Measurements from ENCODE around the gene TAS2R5. TPM values are rescaled to one million over a fixed set of nuclear protein-coding genes. Genes with fewer than 3 reads are reported as not detected.
"Not testable (repeated sequence)": the region's sequence is repeated elsewhere in the genome, so short reads cannot be mapped to it uniquely, and the experiment has no call there.

Gene TAS2R5
- total RNA-seq, 1 donor from 2014 or later: 3.9 TPM

DNA sequence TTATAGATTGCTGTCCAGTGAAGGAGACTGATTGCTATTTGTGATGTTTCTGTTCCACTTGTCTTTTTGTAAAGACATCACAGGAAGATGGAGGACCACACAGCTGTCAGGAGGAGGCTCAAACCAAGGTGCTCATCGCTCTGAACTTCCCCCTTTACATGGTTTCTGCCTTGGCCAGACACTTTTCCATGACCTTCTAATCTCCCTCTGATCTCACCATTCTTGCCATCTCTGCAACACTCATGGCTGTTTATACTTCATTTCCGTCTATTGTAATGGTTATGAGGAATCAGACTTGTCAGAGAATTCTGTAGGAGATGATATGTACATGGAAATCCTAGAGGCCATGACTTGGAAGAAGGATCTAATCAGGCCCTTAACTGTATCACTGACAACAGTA lies 1.7 kb upstream of the TAS2R5 start:
- Histone ChIP-seq H3F3A (ENCODE audit: low read depth) (no peaks in the 10 kb centered on the region), H3K27me3 (no peaks in the 10 kb centered on the region), H3K79me2 (ENCODE audit: low read depth) (no peaks in the 10 kb centered on the region), H3K4me1 (no peaks in the 10 kb centered on the region), H3K4me3 (no peak overlapping the region), H4K20me1 (ENCODE audit: low read depth) (no peaks in the 10 kb centered on the region), H3K36me3 (no peaks in the 10 kb centered on the region), H3K27ac (no peak overlapping the region), H2AFZ (replicated peaks) (no peak overlapping the region), H3K4me2 (no peak overlapping the region), H3K9ac (no peak overlapping the region), H3K9me3 (ENCODE audit: low read depth) (no peaks in the 10 kb centered on the region)
- no peaks in the 10 kb centered on the region for H3K9me3 Mint-ChIP-seq
- H3K36me3 Mint-ChIP-seq: peaks cover 4% of the 10 kb centered on the region
- H3K27me3 Mint-ChIP-seq (ENCODE audit: insufficient read depth, low read depth): no peaks in the 10 kb centered on the region
- no peaks in the 10 kb centered on the region for H3K4me1 Mint-ChIP-seq
- no peak for TF ChIP-seq EZH2 (IDR thresholded peaks at IDR 0.05)
- no peak for TF ChIP-seq CTCF (IDR thresholded peaks at IDR 0.05)
- no peak for TF ChIP-seq EZH2phosphoT487 (IDR thresholded peaks at IDR 0.05)
- H3K27ac Mint-ChIP-seq: no peak overlapping the region
- H3K4me3 Mint-ChIP-seq: no peak overlapping the region
- no peak for DNase-seq (ENCODE audit: low spot score)

- Histone ChIP-seq H3K4me3 (no peak overlapping the region), H3K9me3 (ENCODE audit: low read depth) (no peaks in the 10 kb centered on the region), H3K4me1 (no peaks in the 10 kb centered on the region), H4K20me1 (ENCODE audit: low read depth) (no peaks in the 10 kb centered on the region), H3K27ac (no peak overlapping the region), H3K9ac (no peak overlapping the region), H3K36me3 (no peaks in the 10 kb centered on the region), H3K4me2 (no peak overlapping the region), H3F3A (ENCODE audit: low read depth) (no peaks in the 10 kb centered on the region), H3K79me2 (ENCODE audit: low read depth) (no peaks in the 10 kb centered on the region), H3K27me3 (no peaks in the 10 kb centered on the region), H2AFZ (replicated peaks) (no peak overlapping the region)
- no peaks in the 10 kb centered on the region for H3K27me3 Mint-ChIP-seq (ENCODE audit: insufficient read depth, low read depth)
- TF ChIP-seq CTCF (IDR thresholded peaks at IDR 0.05): no peak
- TF ChIP-seq EZH2phosphoT487 (IDR thresholded peaks at IDR 0.05): no peak
- no peak for TF ChIP-seq EZH2 (IDR thresholded peaks at IDR 0.05)
- no peaks in the 10 kb centered on the region for H3K9me3 Mint-ChIP-seq
- no peaks in the 10 kb centered on the region for H3K4me1 Mint-ChIP-seq
- H3K4me3 Mint-ChIP-seq: no peak overlapping the region
- H3K27ac Mint-ChIP-seq: no peak overlapping the region
- DNase-seq (ENCODE audit: low spot score): no peak
- H3K36me3 Mint-ChIP-seq: peaks cover 4% of the 10 kb centered on the region
Measured at GRCh38 chr7:141792526-141792925, 2.5 kb downstream of the TAS2R5 start.

DNA sequence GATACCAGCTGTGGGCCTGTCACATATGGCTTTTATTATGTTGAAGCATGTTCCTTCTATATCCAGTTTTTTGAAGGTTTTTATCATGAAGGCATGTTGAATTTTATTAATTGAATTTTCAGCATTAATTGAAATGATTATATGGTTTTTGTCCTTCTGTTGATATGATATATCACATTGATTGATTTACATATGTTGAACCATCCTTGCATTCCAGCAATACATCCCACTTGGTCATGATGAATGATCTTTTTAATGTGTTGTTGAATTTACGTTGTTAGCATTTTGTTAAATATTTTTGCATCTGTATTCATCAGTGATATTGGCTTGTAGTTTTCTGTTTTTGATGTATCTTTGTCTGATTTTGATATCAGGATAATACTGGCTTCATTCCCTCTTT lies 30.1 kb downstream of the TAS2R5 start:
- no peak for TF ChIP-seq EZH2phosphoT487 (IDR thresholded peaks at IDR 0.05)
- TF ChIP-seq CTCF (IDR thresholded peaks at IDR 0.05): no peak
- TF ChIP-seq EZH2 (IDR thresholded peaks at IDR 0.05): no peak
- H3K4me2 ChIP-seq: no peak overlapping the region
- no peaks in the 10 kb centered on the region for H3K27me3 ChIP-seq
- H3K9me3 Mint-ChIP-seq: peaks cover 35% of the 10 kb centered on the region
- H4K20me1 ChIP-seq (ENCODE audit: low read depth): no peaks in the 10 kb centered on the region
- DNase-seq (ENCODE audit: low spot score): no peak
- no peaks in the 10 kb centered on the region for H3K4me1 Mint-ChIP-seq
- no peaks in the 10 kb centered on the region for H3K36me3 Mint-ChIP-seq
- no peak overlapping the region for H3K27ac Mint-ChIP-seq
- H3K4me3 Mint-ChIP-seq: no peak overlapping the region
- H3K9ac ChIP-seq: no peak overlapping the region
- H3K4me3 ChIP-seq: no peak overlapping the region
- H3F3A ChIP-seq (ENCODE audit: low read depth): no peaks in the 10 kb centered on the region
- no peak overlapping the region for H2AFZ ChIP-seq (replicated peaks)
- H3K79me2 ChIP-seq (ENCODE audit: low read depth): no peaks in the 10 kb centered on the region
- peaks cover 9% of the 10 kb centered on the region for H3K9me3 ChIP-seq (ENCODE audit: low read depth)
- peaks cover 5% of the 10 kb centered on the region for H3K36me3 ChIP-seq
- no peak overlapping the region for H3K27ac ChIP-seq
- H3K4me1 ChIP-seq: no peaks in the 10 kb centered on the region
- H3K27me3 Mint-ChIP-seq (ENCODE audit: insufficient read depth, low read depth): peaks cover 4% of the 10 kb centered on the region

DNA sequence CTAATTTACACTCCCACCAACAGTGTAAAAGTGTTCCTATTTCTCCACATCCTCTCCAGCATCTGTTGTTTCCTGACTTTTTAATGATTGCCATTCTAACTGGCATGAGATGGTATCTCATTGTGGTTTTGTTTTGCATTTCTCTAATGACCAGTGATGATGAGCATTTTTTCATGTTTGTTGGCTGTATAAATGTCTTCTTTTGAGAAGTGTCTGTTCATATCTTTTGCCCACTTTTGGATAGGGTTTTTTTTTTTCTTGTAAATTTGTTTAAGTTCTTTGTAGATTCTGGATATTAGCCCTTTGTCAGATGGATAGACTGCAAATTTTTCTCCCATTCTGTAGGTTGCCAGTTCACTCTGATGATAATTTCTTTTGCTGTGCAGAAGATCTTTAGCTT lies 32.4 kb downstream of the TAS2R5 start:
- H3K36me3 Mint-ChIP-seq; H3K4me2 ChIP-seq; H3K27ac Mint-ChIP-seq; H3K27ac ChIP-seq; DNase-seq (ENCODE audit: low spot score); H3K36me3 ChIP-seq; H2AFZ ChIP-seq (replicated peaks); H3K4me1 Mint-ChIP-seq; H3K9ac ChIP-seq; H3K79me2 ChIP-seq (ENCODE audit: low read depth); H3K4me3 ChIP-seq; H3K4me3 Mint-ChIP-seq; H3K27me3 Mint-ChIP-seq (ENCODE audit: insufficient read depth, low read depth); H3K4me1 ChIP-seq; H3K9me3 ChIP-seq (ENCODE audit: low read depth); H4K20me1 ChIP-seq (ENCODE audit: low read depth); H3F3A ChIP-seq (ENCODE audit: low read depth); H3K27me3 ChIP-seq: not testable (repeated sequence)
- H3K9me3 Mint-ChIP-seq: peaks cover 35% of the 10 kb centered on the region

All from neural progenitor cell (in vitro differentiated cells).